ENCODE data around the gene SPOP.

SPOP gene

DNA sequence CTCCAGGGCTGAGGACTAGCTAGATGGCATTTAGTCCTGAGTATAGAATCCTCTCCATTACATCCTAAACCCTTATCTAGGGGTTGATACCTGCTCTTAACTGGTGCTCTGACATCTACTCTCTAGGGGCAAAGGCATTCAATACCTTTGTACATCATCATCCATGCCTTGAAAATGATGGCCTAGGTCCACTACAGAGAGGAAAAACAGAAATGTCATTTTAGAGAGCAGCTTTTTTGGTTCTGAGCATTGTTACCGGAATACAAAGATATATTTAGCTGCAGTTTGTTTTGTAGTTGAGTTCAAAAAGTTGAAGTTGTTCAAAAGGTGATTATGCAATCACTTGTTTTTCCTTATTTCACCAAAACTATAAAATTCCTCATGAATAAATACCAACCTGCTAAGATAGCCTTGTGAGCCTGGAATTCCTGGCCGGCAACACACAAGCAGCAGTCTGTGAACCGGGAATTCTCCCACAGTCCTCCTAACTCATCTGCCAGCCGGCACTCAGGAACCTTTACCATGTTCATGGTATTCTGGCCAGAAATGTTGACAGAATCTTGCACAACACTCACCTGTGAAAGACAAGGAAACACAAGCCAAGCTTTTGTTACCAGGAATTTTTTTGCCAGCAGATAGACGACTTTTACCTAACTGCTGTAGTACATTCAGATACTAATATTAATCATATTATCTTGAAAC lies 66.9 kb downstream of the SPOP start:
- Histone ChIP-seq H3K4ac (ENCODE audit: low read depth, low read length) (no peak overlapping the region), H3K27me3 (ENCODE audit: insufficient read depth, low read length, poor library complexity) (no peaks in the 10 kb centered on the region), H3K4me1 (ENCODE audit: control insufficient read depth, low read depth, low read length) (no peaks in the 10 kb centered on the region), H3K56ac (ENCODE audit: low read length) (no peak overlapping the region), H3K4me3 (ENCODE audit: low read length) (no peak overlapping the region), H3K27ac (ENCODE audit: low read depth, low read length) (no peak overlapping the region), H3K9ac (ENCODE audit: low read length) (no peak overlapping the region), H2BK15ac (replicated peaks; ENCODE audit: low read depth) (no peak overlapping the region), H3K4me2 (ENCODE audit: low read length) (no peak overlapping the region), H2AK5ac (ENCODE audit: low read length) (no peak overlapping the region), H3K18ac (ENCODE audit: low read length) (no peak overlapping the region), H3K23ac (ENCODE audit: low read length) (no peak overlapping the region), H3K79me1 (ENCODE audit: low read length) (no peaks in the 10 kb centered on the region), H3K36me3 (ENCODE audit: control insufficient read depth, insufficient read depth, low read length) (peaks cover 3% of the 10 kb centered on the region), H4K5ac (ENCODE audit: low read length) (no peak overlapping the region), H3K79me2 (ENCODE audit: control insufficient read depth, insufficient read depth, low read length) (no peaks in the 10 kb centered on the region), H2BK120ac (ENCODE audit: low read depth, low read length) (no peak overlapping the region), H4K8ac (ENCODE audit: low read depth, low read length) (no peak overlapping the region), H2BK5ac (ENCODE audit: low read length) (no peak overlapping the region)
- no peak for DNase-seq
- WGBS (ENCODE audit: extremely low coverage, insufficient coverage, low lambda C conversion rate), result no CpG with 5 or more reads among the region's 5 CpGs

DNA sequence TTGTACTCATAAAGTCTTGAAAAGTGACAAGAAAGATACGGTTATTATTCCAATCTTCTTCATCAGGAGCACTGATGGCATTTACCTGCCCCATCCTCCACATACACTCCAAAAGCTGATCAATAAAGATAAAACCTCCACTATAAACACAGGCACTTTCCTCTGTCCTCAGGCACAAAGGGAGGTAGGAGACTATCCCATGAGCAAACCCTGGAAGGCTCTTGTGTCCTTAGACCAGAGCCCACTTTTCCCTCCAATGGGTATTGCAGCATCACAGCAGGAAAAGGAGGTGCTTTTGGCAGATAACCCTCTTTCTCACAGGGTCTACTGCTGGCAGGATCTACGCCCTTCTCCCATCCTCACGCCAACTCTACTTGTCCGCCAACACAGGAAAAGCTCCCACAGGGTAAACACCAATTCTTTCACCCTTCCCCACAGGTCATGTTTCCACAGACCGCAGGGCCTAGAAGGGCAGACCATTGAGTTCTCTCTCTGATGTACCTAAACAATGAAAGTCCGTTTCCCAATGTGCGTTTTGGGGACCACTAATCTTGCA lies 73.5 kb downstream of the SPOP start:
- H3K56ac ChIP-seq (ENCODE audit: low read length), result no peak overlapping the region
- no peak overlapping the region for H3K4me2 ChIP-seq (ENCODE audit: low read length)
- H3K4me3 ChIP-seq (ENCODE audit: low read length), result no peak overlapping the region
- no peak overlapping the region for H3K4ac ChIP-seq (ENCODE audit: low read depth, low read length)
- H2BK15ac ChIP-seq (replicated peaks; ENCODE audit: low read depth), result no peak overlapping the region
- no peak overlapping the region for H3K27ac ChIP-seq (ENCODE audit: low read depth, low read length)
- WGBS (ENCODE audit: extremely low coverage, insufficient coverage, low lambda C conversion rate), result no CpG with 5 or more reads among the region's 7 CpGs
- no peak overlapping the region for H4K5ac ChIP-seq (ENCODE audit: low read length)
- no peak overlapping the region for H3K9ac ChIP-seq (ENCODE audit: low read length)
- no peak overlapping the region for H3K18ac ChIP-seq (ENCODE audit: low read length)
- no peaks in the 10 kb centered on the region for H3K79me1 ChIP-seq (ENCODE audit: low read length)
- no peak overlapping the region for H2BK120ac ChIP-seq (ENCODE audit: low read depth, low read length)
- H3K23ac ChIP-seq (ENCODE audit: low read length), result no peak overlapping the region
- H3K27me3 ChIP-seq (ENCODE audit: insufficient read depth, low read length, poor library complexity), result no peaks in the 10 kb centered on the region
- no peak overlapping the region for H2BK5ac ChIP-seq (ENCODE audit: low read length)
- no peaks in the 10 kb centered on the region for H3K4me1 ChIP-seq (ENCODE audit: control insufficient read depth, low read depth, low read length)
- no peak overlapping the region for H4K8ac ChIP-seq (ENCODE audit: low read depth, low read length)
- H2AK5ac ChIP-seq (ENCODE audit: low read length), result no peak overlapping the region
- no peaks in the 10 kb centered on the region for H3K79me2 ChIP-seq (ENCODE audit: control insufficient read depth, insufficient read depth, low read length)
- no peaks in the 10 kb centered on the region for H3K36me3 ChIP-seq (ENCODE audit: control insufficient read depth, insufficient read depth, low read length)
- no peak for DNase-seq

DNA sequence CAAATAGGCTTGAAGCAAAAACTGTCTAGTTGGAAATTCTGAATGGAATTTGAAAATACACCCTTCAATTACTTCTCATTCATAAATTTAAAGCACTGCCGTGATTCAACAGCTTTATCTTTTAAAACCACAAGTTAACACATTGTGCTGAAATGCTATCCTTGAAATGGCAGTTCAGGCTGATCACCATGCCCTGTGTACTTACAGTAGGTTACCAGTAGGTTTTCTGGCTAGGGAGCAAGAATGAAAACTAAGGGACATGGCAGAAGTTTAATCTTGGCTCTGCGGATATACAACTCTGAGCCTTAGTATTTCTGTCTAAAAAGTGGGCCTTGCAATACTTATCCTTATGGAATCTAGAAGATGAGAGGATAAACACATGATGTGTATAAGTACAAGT lies 74.2 kb downstream of the SPOP start:
- H3K36me3 ChIP-seq (ENCODE audit: control insufficient read depth, insufficient read depth, low read length), result no peaks in the 10 kb centered on the region

GRCh38 chr17:49603238-49603637 lies 74.7 kb downstream of the SPOP start:
- Histone ChIP-seq H3K4me1 (ENCODE audit: control insufficient read depth, low read depth, low read length) (no peaks in the 10 kb centered on the region), H3K23ac (ENCODE audit: low read length) (no peak overlapping the region), H3K27me3 (ENCODE audit: insufficient read depth, low read length, poor library complexity) (no peaks in the 10 kb centered on the region), H3K4me3 (ENCODE audit: low read length) (no peak overlapping the region), H4K8ac (ENCODE audit: low read depth, low read length) (no peak overlapping the region), H3K79me2 (ENCODE audit: control insufficient read depth, insufficient read depth, low read length) (no peaks in the 10 kb centered on the region), H3K4me2 (ENCODE audit: low read length) (no peak overlapping the region), H2BK5ac (ENCODE audit: low read length) (no peak overlapping the region), H3K27ac (ENCODE audit: low read depth, low read length) (no peak overlapping the region), H3K9ac (ENCODE audit: low read length) (no peak overlapping the region), H2BK15ac (replicated peaks; ENCODE audit: low read depth) (no peak overlapping the region), H3K4ac (ENCODE audit: low read depth, low read length) (no peak overlapping the region), H2BK120ac (ENCODE audit: low read depth, low read length) (no peak overlapping the region), H3K36me3 (ENCODE audit: control insufficient read depth, insufficient read depth, low read length) (no peaks in the 10 kb centered on the region), H2AK5ac (ENCODE audit: low read length) (no peak overlapping the region), H3K18ac (ENCODE audit: low read length) (no peak overlapping the region), H4K5ac (ENCODE audit: low read length) (no peak overlapping the region), H3K79me1 (ENCODE audit: low read length) (no peaks in the 10 kb centered on the region), H3K56ac (ENCODE audit: low read length) (no peak overlapping the region)
- WGBS (ENCODE audit: extremely low coverage, insufficient coverage, low lambda C conversion rate), result no CpG with 5 or more reads among the region's 3 CpGs
- no peak for DNase-seq

More for the DNA sequence above, 74.2 kb downstream of the SPOP start:
- Histone ChIP-seq H3K18ac (ENCODE audit: low read length) (no peak overlapping the region), H3K27me3 (ENCODE audit: insufficient read depth, low read length, poor library complexity) (no peaks in the 10 kb centered on the region), H3K4me2 (ENCODE audit: low read length) (no peak overlapping the region), H2BK120ac (ENCODE audit: low read depth, low read length) (no peak overlapping the region), H4K8ac (ENCODE audit: low read depth, low read length) (no peak overlapping the region), H3K4ac (ENCODE audit: low read depth, low read length) (no peak overlapping the region), H3K23ac (ENCODE audit: low read length) (no peak overlapping the region), H3K27ac (ENCODE audit: low read depth, low read length) (no peak overlapping the region), H3K4me3 (ENCODE audit: low read length) (no peak overlapping the region), H3K9ac (ENCODE audit: low read length) (no peak overlapping the region), H4K5ac (ENCODE audit: low read length) (no peak overlapping the region), H2BK5ac (ENCODE audit: low read length) (no peak overlapping the region), H3K79me1 (ENCODE audit: low read length) (no peaks in the 10 kb centered on the region), H3K56ac (ENCODE audit: low read length) (no peak overlapping the region), H2AK5ac (ENCODE audit: low read length) (no peak overlapping the region), H2BK15ac (replicated peaks; ENCODE audit: low read depth) (no peak overlapping the region), H3K79me2 (ENCODE audit: control insufficient read depth, insufficient read depth, low read length) (no peaks in the 10 kb centered on the region), H3K4me1 (ENCODE audit: control insufficient read depth, low read depth, low read length) (no peaks in the 10 kb centered on the region)
- no peak for DNase-seq
- WGBS (ENCODE audit: extremely low coverage, insufficient coverage, low lambda C conversion rate), result no CpG with 5 or more reads among the region's 2 CpGs

GRCh38 chr17:49602783-49603182 lies 75.1 kb downstream of the SPOP start:
- H4K5ac ChIP-seq (ENCODE audit: low read length), result no peak overlapping the region
- H3K4me2 ChIP-seq (ENCODE audit: low read length), result no peak overlapping the region
- H3K23ac ChIP-seq (ENCODE audit: low read length), result no peak overlapping the region
- no peaks in the 10 kb centered on the region for H3K79me1 ChIP-seq (ENCODE audit: low read length)
- no peak overlapping the region for H3K18ac ChIP-seq (ENCODE audit: low read length)
- H3K4me1 ChIP-seq (ENCODE audit: control insufficient read depth, low read depth, low read length), result no peaks in the 10 kb centered on the region
- no peak overlapping the region for H3K9ac ChIP-seq (ENCODE audit: low read length)
- no peak overlapping the region for H3K56ac ChIP-seq (ENCODE audit: low read length)
- H2BK120ac ChIP-seq (ENCODE audit: low read depth, low read length), result no peak overlapping the region
- no peak overlapping the region for H3K4me3 ChIP-seq (ENCODE audit: low read length)
- H4K8ac ChIP-seq (ENCODE audit: low read depth, low read length), result no peak overlapping the region
- H2AK5ac ChIP-seq (ENCODE audit: low read length), result no peak overlapping the region
- no peak for DNase-seq
- H3K79me2 ChIP-seq (ENCODE audit: control insufficient read depth, insufficient read depth, low read length), result no peaks in the 10 kb centered on the region
- H3K4ac ChIP-seq (ENCODE audit: low read depth, low read length), result no peak overlapping the region
- H3K36me3 ChIP-seq (ENCODE audit: control insufficient read depth, insufficient read depth, low read length), result no peaks in the 10 kb centered on the region
- H3K27ac ChIP-seq (ENCODE audit: low read depth, low read length), result no peak overlapping the region
- no peak overlapping the region for H2BK15ac ChIP-seq (replicated peaks; ENCODE audit: low read depth)
- no peak overlapping the region for H2BK5ac ChIP-seq (ENCODE audit: low read length)
- H3K27me3 ChIP-seq (ENCODE audit: insufficient read depth, low read length, poor library complexity), result no peaks in the 10 kb centered on the region

GRCh38 chr17:49600949-49601348 lies 76.9 kb downstream of the SPOP start:
- DNase-seq, result no peak
- Histone ChIP-seq H3K4ac (ENCODE audit: low read depth, low read length) (no peak overlapping the region), H3K4me3 (ENCODE audit: low read length) (no peak overlapping the region), H3K56ac (ENCODE audit: low read length) (no peak overlapping the region), H3K23ac (ENCODE audit: low read length) (no peak overlapping the region), H3K27ac (ENCODE audit: low read depth, low read length) (no peak overlapping the region), H4K5ac (ENCODE audit: low read length) (no peak overlapping the region), H2AK5ac (ENCODE audit: low read length) (no peak overlapping the region), H3K79me2 (ENCODE audit: control insufficient read depth, insufficient read depth, low read length) (no peaks in the 10 kb centered on the region), H2BK15ac (replicated peaks; ENCODE audit: low read depth) (no peak overlapping the region), H3K4me2 (ENCODE audit: low read length) (no peak overlapping the region), H3K27me3 (ENCODE audit: insufficient read depth, low read length, poor library complexity) (no peaks in the 10 kb centered on the region), H2BK5ac (ENCODE audit: low read length) (no peak overlapping the region), H3K79me1 (ENCODE audit: low read length) (no peaks in the 10 kb centered on the region), H2BK120ac (ENCODE audit: low read depth, low read length) (no peak overlapping the region), H4K8ac (ENCODE audit: low read depth, low read length) (no peak overlapping the region), H3K9ac (ENCODE audit: low read length) (no peak overlapping the region), H3K18ac (ENCODE audit: low read length) (no peak overlapping the region), H3K36me3 (ENCODE audit: control insufficient read depth, insufficient read depth, low read length) (no peaks in the 10 kb centered on the region), H3K4me1 (ENCODE audit: control insufficient read depth, low read depth, low read length) (no peaks in the 10 kb centered on the region)
